Measurements from ENCODE around the gene CFC1B. TPM values are rescaled to one million over a fixed set of nuclear protein-coding genes. Genes with fewer than 3 reads are reported as not detected.
"Not testable (repeated sequence)": the region's sequence is repeated elsewhere in the genome, so short reads cannot be mapped to it uniquely, and the experiment has no call there.

CFC1B gene
- total RNA-seq (not detected), polyA plus RNA-seq (not detected)

- H3K4me3 ChIP-seq (ENCODE audit: low read length); POLR2A ChIA-PET; DNase-seq; H3K36me3 ChIP-seq (ENCODE audit: insufficient read depth, low read length); H3K27ac ChIP-seq (ENCODE audit: low read depth, low read length); H3K4me3 Mint-ChIP-seq; CTCF ChIA-PET; H3K9me3 ChIP-seq (ENCODE audit: low read length); H3K4me1 ChIP-seq (ENCODE audit: insufficient read depth, low read length); H3K36me3 Mint-ChIP-seq; H3K4me1 Mint-ChIP-seq; H3K9me3 Mint-ChIP-seq; H3K27ac Mint-ChIP-seq; H3K27me3 Mint-ChIP-seq; H3K27me3 ChIP-seq (ENCODE audit: insufficient read depth, low read length, poor library complexity, severe bottlenecking): not testable (repeated sequence)
Observed at GRCh38 chr2:130520992-130521391, at the start of gene CFC1B. Gene CFC1B (plus strand): TSS chr2:130521222. CDS start chr2:130521485, 263 bp downstream.

- H3K36me3 Mint-ChIP-seq; H3K9me3 ChIP-seq (ENCODE audit: low read length); CTCF ChIA-PET; POLR2A ChIA-PET; H3K4me3 Mint-ChIP-seq; H3K27ac ChIP-seq (ENCODE audit: low read depth, low read length); H3K4me1 Mint-ChIP-seq; H3K4me3 ChIP-seq (ENCODE audit: low read length); H3K27ac Mint-ChIP-seq; H3K27me3 Mint-ChIP-seq; DNase-seq; H3K36me3 ChIP-seq (ENCODE audit: insufficient read depth, low read length); H3K4me1 ChIP-seq (ENCODE audit: insufficient read depth, low read length); H3K27me3 ChIP-seq (ENCODE audit: insufficient read depth, low read length, poor library complexity, severe bottlenecking); H3K9me3 Mint-ChIP-seq: not testable (repeated sequence)
Observed at GRCh38 chr2:130491073-130491472, 29.9 kb upstream of the CFC1B start.

- H3K4me1 ChIP-seq (ENCODE audit: insufficient read depth, low read length); H3K4me3 Mint-ChIP-seq; CTCF ChIA-PET; H3K4me1 Mint-ChIP-seq; H3K36me3 Mint-ChIP-seq; DNase-seq; H3K4me3 ChIP-seq (ENCODE audit: low read length); H3K27ac Mint-ChIP-seq; POLR2A ChIA-PET; H3K27me3 Mint-ChIP-seq; H3K9me3 Mint-ChIP-seq; H3K27me3 ChIP-seq (ENCODE audit: insufficient read depth, low read length, poor library complexity, severe bottlenecking); H3K27ac ChIP-seq (ENCODE audit: low read depth, low read length); H3K36me3 ChIP-seq (ENCODE audit: insufficient read depth, low read length); H3K9me3 ChIP-seq (ENCODE audit: low read length): not testable (repeated sequence)
Observed at GRCh38 chr2:130509228-130509627, 11.8 kb upstream of the CFC1B start, which contains the start of gene POTEI. Gene POTEI (minus strand): TSS chr2:130509328. CDS start chr2:130509235, 93 bp downstream.

- H3K27me3 Mint-ChIP-seq; H3K27ac ChIP-seq (ENCODE audit: low read depth, low read length); H3K27me3 ChIP-seq (ENCODE audit: insufficient read depth, low read length, poor library complexity, severe bottlenecking); H3K9me3 ChIP-seq (ENCODE audit: low read length); POLR2A ChIA-PET; H3K4me3 Mint-ChIP-seq; H3K4me3 ChIP-seq (ENCODE audit: low read length); H3K36me3 ChIP-seq (ENCODE audit: insufficient read depth, low read length); H3K4me1 Mint-ChIP-seq; DNase-seq; H3K4me1 ChIP-seq (ENCODE audit: insufficient read depth, low read length); H3K27ac Mint-ChIP-seq; H3K36me3 Mint-ChIP-seq; H3K9me3 Mint-ChIP-seq; CTCF ChIA-PET: not testable (repeated sequence)
Observed at GRCh38 chr2:130510807-130511746, 9.9 kb upstream of the CFC1B start.

GRCh38 chr2:130511747-130512451, 9.1 kb upstream of the CFC1B start:
- not testable (repeated sequence) for H3K9me3 Mint-ChIP-seq

GRCh38 chr2:130518516-130519106, 2.4 kb upstream of the CFC1B start:
- H3K9me3 ChIP-seq (ENCODE audit: low read length); H3K27ac Mint-ChIP-seq; H3K4me1 ChIP-seq (ENCODE audit: insufficient read depth, low read length); H3K4me1 Mint-ChIP-seq; H3K27me3 Mint-ChIP-seq; H3K4me3 Mint-ChIP-seq; H3K27ac ChIP-seq (ENCODE audit: low read depth, low read length); DNase-seq; H3K4me3 ChIP-seq (ENCODE audit: low read length); POLR2A ChIA-PET; H3K36me3 ChIP-seq (ENCODE audit: insufficient read depth, low read length); H3K36me3 Mint-ChIP-seq; H3K9me3 Mint-ChIP-seq; CTCF ChIA-PET; H3K27me3 ChIP-seq (ENCODE audit: insufficient read depth, low read length, poor library complexity, severe bottlenecking): not testable (repeated sequence)

More at GRCh38 chr2:130511747-130512451, 9.1 kb upstream of the CFC1B start:
- H3K27ac Mint-ChIP-seq; H3K27ac ChIP-seq (ENCODE audit: low read depth, low read length); H3K4me3 ChIP-seq (ENCODE audit: low read length); H3K4me1 ChIP-seq (ENCODE audit: insufficient read depth, low read length); DNase-seq; H3K36me3 Mint-ChIP-seq; H3K4me3 Mint-ChIP-seq; H3K27me3 Mint-ChIP-seq; H3K36me3 ChIP-seq (ENCODE audit: insufficient read depth, low read length); H3K27me3 ChIP-seq (ENCODE audit: insufficient read depth, low read length, poor library complexity, severe bottlenecking); H3K9me3 ChIP-seq (ENCODE audit: low read length); CTCF ChIA-PET; POLR2A ChIA-PET; H3K4me1 Mint-ChIP-seq: not testable (repeated sequence)

GRCh38 chr2:130522390-130522789, 1.4 kb downstream of the CFC1B start:
- H3K27me3 ChIP-seq (ENCODE audit: insufficient read depth, low read length, poor library complexity, severe bottlenecking); H3K9me3 ChIP-seq (ENCODE audit: low read length); H3K4me3 ChIP-seq (ENCODE audit: low read length); H3K27ac Mint-ChIP-seq; H3K36me3 ChIP-seq (ENCODE audit: insufficient read depth, low read length); DNase-seq; H3K4me1 ChIP-seq (ENCODE audit: insufficient read depth, low read length); H3K4me1 Mint-ChIP-seq; H3K36me3 Mint-ChIP-seq; POLR2A ChIA-PET; H3K9me3 Mint-ChIP-seq; H3K4me3 Mint-ChIP-seq; H3K27ac ChIP-seq (ENCODE audit: low read depth, low read length); H3K27me3 Mint-ChIP-seq; CTCF ChIA-PET: not testable (repeated sequence)

- H3K27me3 Mint-ChIP-seq; H3K36me3 ChIP-seq (ENCODE audit: insufficient read depth, low read length); H3K9me3 Mint-ChIP-seq; DNase-seq; H3K27ac Mint-ChIP-seq; H3K4me3 Mint-ChIP-seq; H3K36me3 Mint-ChIP-seq; H3K4me1 ChIP-seq (ENCODE audit: insufficient read depth, low read length); H3K4me1 Mint-ChIP-seq; POLR2A ChIA-PET; H3K4me3 ChIP-seq (ENCODE audit: low read length); CTCF ChIA-PET; H3K27ac ChIP-seq (ENCODE audit: low read depth, low read length); H3K27me3 ChIP-seq (ENCODE audit: insufficient read depth, low read length, poor library complexity, severe bottlenecking); H3K9me3 ChIP-seq (ENCODE audit: low read length): not testable (repeated sequence)
Observed at GRCh38 chr2:130527365-130527967, 6.4 kb downstream of the CFC1B start.

Measured in CD8-positive, alpha-beta memory T cell (primary cell).